LoVo (cell line): ENCODE data around the gene GTF2F2.
A peak's percentile ranks its signal among the peaks of the same experiment; 100 is the strongest.
"Not testable (repeated sequence)": the region's sequence is repeated elsewhere in the genome, so short reads cannot be mapped to it uniquely, and the experiment has no call there.

Experiments used
- DNase-seq: peaks from one replicate; pipeline ENCODE4 v3.0.0-alpha.2; 2016; ENCODE audit warnings: low spot score

Gene GTF2F2

GRCh38 chr13:45180303-45180702, 60.0 kb downstream of the GTF2F2 start:
- DNase-seq: no peak

- no peak for DNase-seq
Observed at GRCh38 chr13:45180713-45181601, 60.6 kb downstream of the GTF2F2 start.

GRCh38 chr13:45184693-45185092, 64.4 kb downstream of the GTF2F2 start:
- no peak for DNase-seq

- no peak for DNase-seq
Observed at GRCh38 chr13:45185286-45185685, 65.0 kb downstream of the GTF2F2 start.

- DNase-seq: not testable (repeated sequence)
Observed at GRCh38 chr13:45189077-45189476, 68.8 kb downstream of the GTF2F2 start.

- peak; percentile 41 for DNase-seq
Observed at GRCh38 chr13:45189511-45189910, 69.2 kb downstream of the GTF2F2 start.

GRCh38 chr13:45191874-45192273, 71.6 kb downstream of the GTF2F2 start:
- no peak for DNase-seq

- no peak for DNase-seq
Observed at GRCh38 chr13:45194081-45194939, 74.0 kb downstream of the GTF2F2 start.

- no peak for DNase-seq
Observed at GRCh38 chr13:45195421-45195820, 75.1 kb downstream of the GTF2F2 start.

GRCh38 chr13:45196096-45196495, 75.8 kb downstream of the GTF2F2 start:
- DNase-seq: no peak

GRCh38 chr13:45196622-45197021, 76.3 kb downstream of the GTF2F2 start:
- DNase-seq: no peak

- DNase-seq: no peak
Observed at GRCh38 chr13:45198041-45198440, 77.7 kb downstream of the GTF2F2 start.

- no peak for DNase-seq
Observed at GRCh38 chr13:45198924-45199323, 78.6 kb downstream of the GTF2F2 start.

GRCh38 chr13:45199711-45200110, 79.4 kb downstream of the GTF2F2 start:
- DNase-seq: no peak

- no peak for DNase-seq
Observed at GRCh38 chr13:45200701-45201232, 80.5 kb downstream of the GTF2F2 start, which contains the start of gene KCTD4. Gene KCTD4, minus strand, starts transcription at chr13:45201045. Its CDS starts 6,478 bp downstream, at chr13:45194567.

- DNase-seq: no peak
Observed at GRCh38 chr13:45205124-45205523, 84.8 kb downstream of the GTF2F2 start.

GRCh38 chr13:45206340-45206739, 86.0 kb downstream of the GTF2F2 start:
- peak; percentile 52 for DNase-seq

- no peak for DNase-seq
Observed at GRCh38 chr13:45207319-45207718, 87.0 kb downstream of the GTF2F2 start.

- DNase-seq: no peak
Observed at GRCh38 chr13:45208132-45208531, 87.8 kb downstream of the GTF2F2 start.

- no peak for DNase-seq
Observed at GRCh38 chr13:45209229-45209628, 88.9 kb downstream of the GTF2F2 start.

- DNase-seq: no peak
Observed at GRCh38 chr13:45215392-45216077, 95.2 kb downstream of the GTF2F2 start.

GRCh38 chr13:45216193-45216592, 95.9 kb downstream of the GTF2F2 start:
- DNase-seq: no peak
